Stimulated activated naive CD8-positive, alpha-beta T cell treated with anti-CD3 and anti-CD28 coated beads, Interleukin-15, amount 100 ng/mL, for 72 hours (primary cell): Measurements from ENCODE around the gene DLGAP1.

Source experiments
- ATAC-seq: fragments of 150-1000 bp; cut with Tn5 transposase; 2 replicates; pipeline ENCODE4 v1.10.0; 2021; ENCODE audit warnings: mild to moderate bottlenecking, moderate library complexity
- DNase-seq, 2 donors: peaks; one replicate each; pipeline ENCODE4 v3.0.0; 2021 to 2022
- H3K27ac Mint-ChIP-seq, 2 donors: one replicate each; pipeline ENCODE4 v1.8.0; 2022; ENCODE audit warnings: mild to moderate bottlenecking in 2 of 2, mixed read lengths in 2 of 2, moderate library complexity in 2 of 2
- H3K27me3 Mint-ChIP-seq: one replicate; pipeline ENCODE4 v1.8.0; 2022; ENCODE audit warnings: mixed read lengths
- H3K4me1 Mint-ChIP-seq: one replicate; pipeline ENCODE4 v1.8.0; 2022; ENCODE audit warnings: mild to moderate bottlenecking, mixed read lengths
- H3K4me3 Mint-ChIP-seq, 2 donors: one replicate each; pipeline ENCODE4 v1.8.0; 2022; ENCODE audit warnings: mild to moderate bottlenecking in 2 of 2, mixed read lengths in 2 of 2, moderate library complexity in 1 of 2
- H3K9me3 Mint-ChIP-seq, 2 donors: one replicate each; pipeline ENCODE4 v1.8.0; 2022; ENCODE audit warnings: mixed read lengths in 2 of 2

Gene DLGAP1

DNA sequence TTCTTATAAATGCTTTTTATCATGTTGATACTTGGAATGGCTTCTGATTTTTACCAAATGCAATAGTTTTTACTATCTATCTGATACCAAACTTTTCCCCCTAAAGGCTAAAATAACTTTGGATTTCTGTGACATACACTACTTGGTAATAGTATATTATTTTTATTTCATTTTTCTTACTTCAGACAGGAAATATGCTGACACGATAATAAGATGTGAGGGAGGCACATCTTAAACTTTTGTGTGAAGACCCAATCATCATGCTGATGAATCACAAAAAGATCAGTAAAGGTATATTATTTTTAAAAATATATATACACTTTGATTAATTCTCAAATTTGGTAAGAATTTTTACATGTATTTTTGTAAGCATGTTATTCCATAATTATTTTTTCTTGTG, 882.3 kb downstream of the DLGAP1 start:
- no peak overlapping the region for H3K27ac Mint-ChIP-seq
- DNase-seq (no peak), ATAC-seq (no peak)
- no peak overlapping the region for H3K4me3 Mint-ChIP-seq
- no peaks in the 10 kb centered on the region for H3K4me1 Mint-ChIP-seq
- H3K27me3 Mint-ChIP-seq, result peaks cover 5% of the 10 kb centered on the region
- no peaks in the 10 kb centered on the region for H3K9me3 Mint-ChIP-seq

DNA sequence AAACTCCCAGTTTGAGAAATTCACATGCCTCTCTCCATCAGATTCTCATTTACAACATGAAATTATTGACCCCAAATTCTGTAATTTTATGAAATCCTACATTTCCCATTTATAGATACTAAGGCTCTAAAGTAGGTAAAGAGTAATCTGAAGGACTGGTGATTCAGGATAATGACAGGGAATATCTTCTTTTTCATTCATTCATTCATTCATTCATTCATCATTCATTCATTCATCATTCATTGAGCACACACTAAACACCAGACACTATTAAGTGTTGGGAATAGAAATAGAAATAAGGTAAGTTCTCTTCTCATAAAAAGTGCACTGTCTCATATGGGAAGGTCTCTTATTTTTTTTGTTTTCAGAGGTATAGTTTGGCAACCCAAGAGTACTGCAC, 888.3 kb downstream of the DLGAP1 start:
- Mint-ChIP-seq H3K4me1 (no peaks in the 10 kb centered on the region), H3K4me3 (no peak overlapping the region), H3K27me3 (no peaks in the 10 kb centered on the region)

DNA sequence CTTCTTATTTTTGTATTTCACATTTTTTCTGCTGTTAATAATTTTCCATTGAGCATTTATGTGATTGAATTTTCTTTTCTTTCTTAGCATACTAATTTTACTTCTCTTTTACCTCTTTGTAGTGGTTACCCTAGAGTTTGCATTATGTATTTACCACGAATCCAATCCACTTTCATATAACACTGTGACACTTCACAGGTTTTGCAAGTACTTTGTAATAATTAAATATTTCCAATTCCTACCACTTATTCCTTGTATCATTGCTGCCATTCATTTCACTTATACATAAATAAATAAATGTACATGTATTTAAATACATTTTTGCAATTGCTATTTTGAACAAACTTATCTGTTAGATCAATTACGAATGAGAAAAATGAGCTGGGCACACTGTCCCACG, 894.4 kb downstream of the DLGAP1 start:
- Mint-ChIP-seq H3K4me3 (no peak overlapping the region), H3K9me3 (peaks cover 3 to 22% of the 10 kb centered on the region in 2 donors), H3K27me3 (no peaks in the 10 kb centered on the region), H3K27ac (no peak overlapping the region), H3K4me1 (no peaks in the 10 kb centered on the region)
- DNase-seq (no peak), ATAC-seq (no peak)

More for the DNA sequence above, 888.3 kb downstream of the DLGAP1 start:
- ATAC-seq, result no peak
- Mint-ChIP-seq H3K27ac (no peak overlapping the region), H3K9me3 (peaks cover 3 to 22% of the 10 kb centered on the region in 2 donors)
- DNase-seq, result no peak

DNA sequence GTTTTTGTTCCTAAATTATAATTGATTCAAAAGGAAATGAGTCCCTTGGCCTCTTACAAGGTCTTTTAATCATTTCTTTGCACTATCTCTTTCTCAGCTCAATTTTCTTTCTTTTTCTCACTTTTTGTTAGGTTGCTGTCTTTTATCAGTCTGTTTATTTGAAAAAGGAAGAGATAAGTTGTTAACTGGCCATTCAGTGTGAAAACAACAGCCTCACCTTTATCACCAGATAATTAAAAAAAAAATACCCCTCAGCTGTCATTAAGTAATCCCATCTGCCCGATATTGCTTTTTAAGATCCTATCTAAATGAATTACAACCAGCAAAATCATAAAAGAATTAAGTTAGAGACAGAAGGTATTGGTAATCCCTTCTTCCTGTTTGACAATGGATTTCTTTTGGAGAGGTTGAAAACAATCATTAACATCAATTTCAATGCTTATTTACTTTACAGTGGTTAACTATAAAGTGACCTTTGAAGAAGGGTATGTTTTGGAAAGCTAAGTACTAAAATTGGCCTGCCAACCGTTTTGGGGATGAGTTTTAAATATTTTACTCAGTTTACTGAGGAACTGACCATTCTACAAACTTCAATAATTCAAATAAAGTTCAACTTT, 900.2 kb downstream of the DLGAP1 start:
- Mint-ChIP-seq H3K9me3 (no peaks in the 10 kb centered on the region), H3K27me3 (no peaks in the 10 kb centered on the region), H3K27ac (no peak overlapping the region), H3K4me3 (no peak overlapping the region), H3K4me1 (no peaks in the 10 kb centered on the region)
- ATAC-seq (no peak), DNase-seq (no peak)

DNA sequence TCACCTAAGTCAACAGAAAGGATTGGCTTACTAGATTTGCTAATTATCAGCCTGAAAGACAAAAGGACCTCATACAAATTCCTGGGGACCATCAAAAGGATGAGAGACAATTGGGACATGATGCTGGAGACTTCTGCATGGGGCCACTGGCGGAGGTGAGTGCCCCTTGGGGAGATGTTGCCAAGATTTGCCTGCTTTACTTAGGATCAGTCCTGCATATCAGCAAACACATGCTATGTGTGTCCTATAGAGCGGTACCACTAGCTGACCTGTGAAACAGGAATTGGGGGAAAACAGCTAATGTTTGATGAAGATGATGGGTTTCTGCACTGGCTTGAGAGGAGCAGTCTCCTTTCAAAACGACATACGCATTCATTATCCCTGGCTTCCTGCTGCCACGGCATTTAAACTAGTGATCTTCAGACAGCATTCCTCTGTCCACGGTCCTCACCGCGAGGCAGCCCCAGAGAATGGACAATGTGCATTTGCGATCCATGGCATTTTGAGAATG, 901.0 kb downstream of the DLGAP1 start:
- H3K27ac Mint-ChIP-seq, result no peak overlapping the region
- ATAC-seq (no peak), DNase-seq (no peak)
- no peaks in the 10 kb centered on the region for H3K9me3 Mint-ChIP-seq
- no peaks in the 10 kb centered on the region for H3K27me3 Mint-ChIP-seq
- H3K4me3 Mint-ChIP-seq, result no peak overlapping the region
- no peaks in the 10 kb centered on the region for H3K4me1 Mint-ChIP-seq

DNA sequence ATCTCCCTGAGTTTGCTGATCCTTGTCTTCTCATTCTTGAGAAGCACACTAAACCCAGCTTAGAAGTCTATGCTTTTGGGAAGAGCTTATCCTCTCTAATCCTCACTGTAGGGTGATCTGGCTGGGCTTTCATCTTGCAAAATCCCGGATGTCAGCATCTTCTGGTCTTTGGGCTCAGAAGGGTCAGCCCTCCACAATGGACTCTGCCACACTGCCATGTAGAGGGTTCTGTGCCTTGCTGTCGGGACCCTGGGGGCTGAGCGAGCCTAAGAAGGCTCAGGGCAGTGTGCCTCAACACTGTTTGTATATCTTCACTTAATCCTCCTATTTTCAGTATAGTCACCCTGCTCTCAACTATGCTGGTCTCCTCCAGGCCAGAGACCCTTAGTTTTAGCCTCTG, 902.8 kb downstream of the DLGAP1 start:
- DNase-seq (no peak), ATAC-seq (no peak)
- Mint-ChIP-seq H3K9me3 (no peaks in the 10 kb centered on the region), H3K27me3 (no peaks in the 10 kb centered on the region), H3K27ac (no peak overlapping the region), H3K4me3 (no peak overlapping the region), H3K4me1 (no peaks in the 10 kb centered on the region)

DNA sequence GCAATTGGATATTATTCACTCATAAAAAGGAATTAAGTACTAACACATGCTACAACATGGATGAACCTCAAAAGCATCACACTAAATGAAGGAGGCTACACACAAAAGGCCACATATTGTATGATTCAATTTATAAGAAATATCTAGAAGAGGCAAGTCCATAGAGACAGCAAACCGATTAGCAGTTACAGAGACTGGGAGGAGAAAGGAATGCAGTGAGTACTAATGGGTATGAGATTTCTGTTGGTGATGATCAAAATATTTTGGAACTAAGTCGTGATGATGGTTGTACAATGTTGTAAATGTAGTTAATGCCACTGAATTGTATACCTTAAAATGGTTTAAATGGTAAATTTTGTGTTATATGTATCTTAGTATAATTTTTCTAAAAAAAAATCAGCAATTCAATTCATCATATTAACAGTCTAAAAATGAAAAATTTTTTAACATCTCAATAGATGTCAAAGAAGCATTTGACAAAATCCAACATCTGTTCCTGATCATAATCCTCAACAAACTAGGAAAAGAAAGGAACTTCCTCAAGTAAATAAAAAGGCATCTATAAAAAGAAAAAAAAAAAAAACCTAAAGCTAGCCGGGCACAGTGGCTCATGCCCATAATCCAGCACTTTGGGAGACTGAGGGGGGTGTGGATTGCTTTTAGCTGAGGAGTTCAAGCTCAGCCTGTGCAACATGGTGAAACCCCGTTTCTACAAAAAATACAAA, 907.1 kb downstream of the DLGAP1 start:
- Mint-ChIP-seq H3K4me3 (no peak overlapping the region), H3K27ac (no peak overlapping the region), H3K27me3 (no peaks in the 10 kb centered on the region), H3K4me1 (no peaks in the 10 kb centered on the region), H3K9me3 (no peaks in the 10 kb centered on the region)
- ATAC-seq (no peak), DNase-seq (no peak)

DNA sequence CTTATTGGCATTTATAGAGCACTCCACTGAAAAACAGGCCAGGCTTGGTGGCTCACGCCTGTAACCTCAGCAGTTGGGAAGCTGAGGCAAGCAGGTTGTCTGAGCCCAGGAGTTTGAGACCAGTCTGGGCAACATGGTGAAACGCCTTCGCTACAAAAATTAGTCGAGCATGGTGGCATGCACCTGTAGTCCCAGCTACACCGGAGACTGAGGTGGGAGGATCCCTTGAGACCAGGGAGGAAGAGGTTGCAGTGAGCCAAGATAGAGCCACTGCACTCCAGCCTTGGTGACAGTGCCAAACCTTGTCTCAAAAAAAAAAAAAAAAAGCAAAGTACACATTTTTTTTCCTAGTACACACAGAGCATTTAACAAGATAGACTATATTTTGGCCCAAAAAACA, 909.0 kb downstream of the DLGAP1 start:
- Mint-ChIP-seq H3K27me3 (no peaks in the 10 kb centered on the region), H3K9me3 (no peaks in the 10 kb centered on the region), H3K4me1 (peaks cover 12% of the 10 kb centered on the region), H3K27ac (no peak overlapping the region), H3K4me3 (no peak overlapping the region)
- no peak for ATAC-seq
- DNase-seq, result no peak

DNA sequence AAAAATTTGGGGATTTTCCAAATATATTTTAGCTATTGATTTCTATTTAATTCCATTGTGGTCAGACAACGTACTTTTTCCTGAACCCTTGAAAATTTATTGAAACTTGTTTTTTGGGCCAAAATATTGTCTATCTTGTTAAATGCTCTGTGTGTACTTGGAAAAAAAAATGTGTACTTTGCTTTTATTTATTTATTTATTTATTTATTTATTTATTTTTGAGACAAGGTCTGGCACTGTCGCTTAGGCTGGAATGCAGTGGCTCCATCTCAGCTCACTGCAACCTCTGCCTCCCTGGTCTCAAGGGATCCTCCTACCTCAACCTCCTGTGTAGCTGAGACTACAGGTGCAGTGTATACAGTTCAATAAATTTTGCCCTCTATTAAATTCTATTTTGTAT, 910.6 kb downstream of the DLGAP1 start:
- Mint-ChIP-seq H3K4me3 (no peak overlapping the region), H3K4me1 (peaks cover 16% of the 10 kb centered on the region), H3K27me3 (peaks cover 4% of the 10 kb centered on the region), H3K27ac (no peak overlapping the region), H3K9me3 (no peaks in the 10 kb centered on the region)
- ATAC-seq (no peak), DNase-seq (no peak)

DNA sequence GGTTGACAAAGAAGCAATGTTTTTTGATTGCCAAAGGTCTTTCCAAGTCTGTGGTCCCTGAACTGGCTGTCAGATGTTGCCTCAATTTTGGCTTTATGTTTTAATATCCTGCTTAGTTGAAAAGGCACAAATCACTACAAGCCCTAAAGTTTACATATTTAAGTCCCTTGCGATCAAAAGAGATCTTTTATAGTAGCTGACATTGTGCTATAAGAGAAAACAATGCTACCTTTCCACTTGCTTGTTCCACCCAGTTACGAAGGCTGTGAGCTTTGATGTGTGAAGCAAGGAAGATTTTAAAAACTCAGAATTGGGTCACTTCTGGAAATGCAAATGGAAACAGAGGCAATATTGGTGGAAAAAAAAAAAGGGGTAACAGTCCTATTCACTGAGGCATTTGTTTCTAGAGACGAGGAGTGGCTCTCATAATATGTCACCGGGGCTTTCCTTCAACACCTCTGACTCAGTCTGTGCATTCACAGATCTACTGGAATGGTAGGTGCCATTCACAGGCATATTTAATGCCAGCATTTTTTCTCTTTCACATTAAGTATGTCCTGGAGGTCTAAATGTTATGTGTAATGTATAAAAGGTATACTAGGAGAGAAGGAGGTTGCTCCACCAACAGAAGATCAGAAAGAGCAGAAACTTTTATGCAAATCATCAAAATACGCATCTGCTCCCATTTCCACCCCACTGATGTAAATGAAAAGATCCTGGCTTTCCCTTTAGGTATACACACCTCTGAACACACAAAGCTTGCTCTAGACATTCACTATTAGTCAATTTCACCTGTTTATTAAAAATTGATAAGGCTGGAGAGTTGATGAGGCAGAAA, 913.3 kb downstream of the DLGAP1 start:
- peak; percentile 100 for ATAC-seq

DNA sequence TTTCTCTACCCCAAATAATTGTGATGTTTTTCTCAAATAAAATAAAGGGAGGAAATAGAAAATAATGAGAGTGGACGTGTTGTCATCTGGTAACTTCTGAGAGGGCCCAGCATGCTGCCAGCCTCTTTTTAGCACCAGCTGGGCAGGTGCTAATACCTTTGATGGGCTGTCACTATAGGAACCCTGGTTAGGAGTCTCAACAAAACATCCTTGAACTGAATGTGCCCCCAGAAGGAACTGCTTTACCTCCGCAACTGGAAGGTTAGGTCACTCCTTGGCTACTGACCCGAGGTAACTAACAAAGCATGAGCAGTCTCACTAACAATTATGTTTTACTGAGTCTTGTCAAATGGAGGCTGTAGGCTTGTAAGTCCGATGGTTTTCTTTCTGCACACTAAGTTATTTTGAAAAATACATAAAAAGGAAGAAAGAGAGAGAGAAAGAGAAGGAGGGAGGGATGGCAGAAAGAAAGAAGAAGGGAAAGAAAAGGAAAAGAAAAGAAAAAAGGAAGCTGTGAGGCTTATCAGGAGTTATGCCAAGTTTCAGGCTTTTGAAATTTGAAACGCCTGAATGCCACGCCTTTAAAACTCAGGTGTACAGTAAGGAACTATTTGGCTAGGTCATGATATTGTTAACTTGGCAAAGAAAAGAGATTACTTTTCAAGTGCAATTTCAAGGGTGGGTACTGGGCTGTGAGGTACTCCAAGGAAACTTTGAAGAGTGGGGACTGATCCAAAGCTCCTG, 914.1 kb downstream of the DLGAP1 start:
- peaks cover 8% of the 10 kb centered on the region for H3K27me3 Mint-ChIP-seq
- H3K4me1 Mint-ChIP-seq, result peaks cover 16% of the 10 kb centered on the region
- H3K27ac Mint-ChIP-seq, result no peak overlapping the region
- H3K9me3 Mint-ChIP-seq, result no peaks in the 10 kb centered on the region
- DNase-seq (no peak), ATAC-seq (no peak)
- peak overlapping the region in 1 of 2 donors; percentile 50 for H3K4me3 Mint-ChIP-seq

More for the DNA sequence above, 913.3 kb downstream of the DLGAP1 start:
- H3K27me3 Mint-ChIP-seq, result peaks cover 8% of the 10 kb centered on the region
- no peaks in the 10 kb centered on the region for H3K9me3 Mint-ChIP-seq
- H3K27ac Mint-ChIP-seq, result peak overlapping the region in 1 of 2 donors; percentile 3
- H3K4me3 Mint-ChIP-seq, result peak overlapping the region; percentile 31 to 50
- peaks cover 16% of the 10 kb centered on the region for H3K4me1 Mint-ChIP-seq
- DNase-seq, result peak in 1 of 2 donors; percentile 37

DNA sequence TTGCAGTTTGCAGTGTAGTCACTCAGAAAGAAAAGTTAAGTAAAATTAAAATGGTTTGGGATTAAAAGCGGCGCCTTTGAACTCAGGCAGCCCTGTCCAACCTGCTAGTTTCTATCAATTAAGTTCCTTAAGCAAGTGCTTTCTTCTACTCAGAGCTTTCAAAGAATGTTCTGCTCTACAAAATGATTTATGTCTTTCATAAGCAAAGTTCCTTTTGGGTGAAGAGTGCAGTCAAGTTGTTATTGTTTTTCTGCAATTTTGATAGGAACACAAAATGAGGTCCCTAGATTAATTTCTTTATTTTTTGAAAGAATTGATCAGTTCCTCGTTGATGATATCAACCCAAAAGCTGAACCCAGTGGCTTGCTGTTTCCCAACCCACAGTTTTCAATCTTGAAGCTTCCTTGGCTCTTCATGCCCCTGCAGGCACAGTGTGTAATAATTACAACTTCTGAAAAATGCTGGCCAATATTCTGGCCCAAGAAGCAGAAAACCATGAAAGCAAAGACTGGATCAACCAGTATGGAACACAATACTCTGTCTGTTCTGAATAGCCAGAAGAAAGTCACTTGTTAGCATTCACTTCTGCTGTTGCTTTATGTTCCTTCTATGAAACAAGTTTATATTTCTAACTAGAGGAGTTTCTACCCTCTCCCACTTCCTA, 916.0 kb downstream of the DLGAP1 start:
- peaks cover 8% of the 10 kb centered on the region for H3K27me3 Mint-ChIP-seq
- H3K27ac Mint-ChIP-seq, result no peak overlapping the region
- H3K4me3 Mint-ChIP-seq, result no peak overlapping the region
- H3K9me3 Mint-ChIP-seq, result no peaks in the 10 kb centered on the region
- peaks cover 16% of the 10 kb centered on the region for H3K4me1 Mint-ChIP-seq
- DNase-seq (no peak), ATAC-seq (no peak)

DNA sequence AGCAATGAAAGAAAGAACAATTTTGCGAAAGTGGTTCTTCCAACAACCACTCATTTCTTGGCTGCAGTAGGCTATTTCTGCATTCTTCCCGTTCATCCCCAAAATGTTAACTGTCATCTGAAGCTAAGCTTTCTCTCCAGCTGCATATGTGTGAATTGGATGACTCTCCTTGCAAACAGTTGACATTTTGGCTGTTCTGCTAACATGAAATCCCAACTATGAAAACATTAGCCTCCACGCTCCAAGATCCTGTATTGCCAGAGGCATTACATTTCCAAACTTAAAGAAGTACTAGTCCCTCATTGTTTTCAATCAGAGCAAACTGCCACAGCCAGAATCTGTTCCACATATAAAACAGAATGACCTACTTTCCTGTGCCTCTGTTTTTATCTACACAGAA, 916.7 kb downstream of the DLGAP1 start:
- peaks cover 8% of the 10 kb centered on the region for H3K27me3 Mint-ChIP-seq
- no peaks in the 10 kb centered on the region for H3K9me3 Mint-ChIP-seq
- DNase-seq (no peak), ATAC-seq (no peak)
- peaks cover 16% of the 10 kb centered on the region for H3K4me1 Mint-ChIP-seq
- no peak overlapping the region for H3K4me3 Mint-ChIP-seq
- no peak overlapping the region for H3K27ac Mint-ChIP-seq

DNA sequence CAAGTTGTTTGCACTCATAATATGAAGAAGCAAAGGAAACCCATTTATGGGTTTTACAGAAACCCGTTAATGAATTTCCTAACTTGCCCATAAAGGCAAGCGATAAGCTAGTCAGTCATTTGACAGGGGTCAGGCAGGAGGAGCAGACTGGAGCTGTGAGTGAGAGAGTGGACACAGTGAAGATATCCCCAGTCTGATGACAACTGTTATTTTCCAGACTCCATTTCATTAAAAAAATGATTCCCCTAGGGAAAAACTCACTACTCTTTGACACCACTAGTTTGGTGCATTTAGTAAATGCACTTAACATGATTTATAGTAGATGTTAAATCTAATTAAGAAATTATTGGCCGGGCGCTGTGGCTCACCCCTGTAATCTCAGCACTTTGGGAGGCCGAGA, 924.3 kb downstream of the DLGAP1 start:
- H3K9me3 Mint-ChIP-seq, result no peaks in the 10 kb centered on the region

DNA sequence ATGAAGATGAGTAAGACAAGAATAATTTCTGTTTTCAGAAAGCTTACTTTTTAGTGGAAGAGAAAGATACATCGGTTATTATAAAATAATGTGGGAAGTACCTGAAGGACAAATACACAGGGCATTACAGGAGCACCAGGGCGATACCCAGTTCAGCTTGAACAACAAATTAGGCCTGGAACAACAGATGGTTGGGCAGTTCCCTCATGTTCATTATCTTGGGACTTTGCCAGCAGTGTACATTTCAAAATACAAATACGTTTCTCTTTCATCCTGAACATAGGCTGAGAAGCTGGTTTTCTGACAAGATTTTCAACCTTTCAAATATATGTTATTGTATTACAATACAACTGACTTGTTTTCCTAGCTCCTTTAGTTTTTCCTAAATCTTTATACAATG, 925.5 kb downstream of the DLGAP1 start:
- DNase-seq (no peak), ATAC-seq (no peak)
- Mint-ChIP-seq H3K9me3 (no peaks in the 10 kb centered on the region), H3K4me1 (peaks cover 16% of the 10 kb centered on the region), H3K27me3 (no peaks in the 10 kb centered on the region), H3K4me3 (no peak overlapping the region), H3K27ac (peak overlapping the region in 1 of 2 donors; percentile 52)

More for the DNA sequence above, 924.3 kb downstream of the DLGAP1 start:
- DNase-seq (no peak), ATAC-seq (no peak)
- peaks cover 11% of the 10 kb centered on the region for H3K4me1 Mint-ChIP-seq
- H3K4me3 Mint-ChIP-seq, result no peak overlapping the region
- no peaks in the 10 kb centered on the region for H3K27me3 Mint-ChIP-seq
- H3K27ac Mint-ChIP-seq, result no peak overlapping the region
